GM21515 (cell line): Measurements from ENCODE around the gene BBOF1.

Experiments
- ATAC-seq: cut with Tn5 transposase; IDR thresholded peaks from one replicate; pipeline ENCODE4 v1.9.1; 2021; ENCODE audit not compliant: unreplicated experiment

Gene BBOF1

GRCh38 chr14:74019408-74020137 is 424 bp downstream of the BBOF1 start:
- ATAC-seq: no peak

GRCh38 chr14:74022346-74022745 is 3.2 kb downstream of the BBOF1 start:
- ATAC-seq: no peak

- ATAC-seq: no peak
Measured at GRCh38 chr14:74029136-74029535, 10.0 kb downstream of the BBOF1 start.

- ATAC-seq: no peak
Measured at GRCh38 chr14:74034572-74034971, 15.4 kb downstream of the BBOF1 start.

- no peak for ATAC-seq
Measured at GRCh38 chr14:74035556-74035955, 16.4 kb downstream of the BBOF1 start.

GRCh38 chr14:74038020-74038859 is 19.1 kb downstream of the BBOF1 start:
- no peak for ATAC-seq

GRCh38 chr14:74042296-74042695 is 23.1 kb downstream of the BBOF1 start:
- no peak for ATAC-seq

GRCh38 chr14:74045522-74045921 is 26.4 kb downstream of the BBOF1 start:
- ATAC-seq: no peak

GRCh38 chr14:74048281-74048680 is 29.1 kb downstream of the BBOF1 start:
- no peak for ATAC-seq

GRCh38 chr14:74049876-74050495 is 30.8 kb downstream of the BBOF1 start:
- ATAC-seq: no peak

- ATAC-seq: no peak
Measured at GRCh38 chr14:74062809-74063150, 43.6 kb downstream of the BBOF1 start.

- no peak for ATAC-seq
Measured at GRCh38 chr14:74064426-74064825, 45.3 kb downstream of the BBOF1 start.

GRCh38 chr14:74064883-74065282 is 45.7 kb downstream of the BBOF1 start:
- no peak for ATAC-seq

GRCh38 chr14:74065746-74066575 is 46.8 kb downstream of the BBOF1 start:
- ATAC-seq: no peak

- no peak for ATAC-seq
Measured at GRCh38 chr14:74077401-74077800, 58.3 kb downstream of the BBOF1 start.

GRCh38 chr14:74080820-74081460 is 61.8 kb downstream of the BBOF1 start:
- no peak for ATAC-seq

- ATAC-seq: no peak
Measured at GRCh38 chr14:74081491-74081890, 62.3 kb downstream of the BBOF1 start.

- no peak for ATAC-seq
Measured at GRCh38 chr14:74083161-74083560, 64.0 kb downstream of the BBOF1 start.

- ATAC-seq: no peak
Measured at GRCh38 chr14:74083784-74084276, 64.7 kb downstream of the BBOF1 start.

- peak; percentile 90 for ATAC-seq
Measured at GRCh38 chr14:74084277-74085046, 65.3 kb downstream of the BBOF1 start, which contains the start of the genes ALDH6A1 and LIN52. Gene ALDH6A1 (minus strand): TSS chr14:74084453. CDS start chr14:74084394, 59 bp downstream. Gene LIN52 (plus strand): TSS chr14:74084956. CDS start chr14:74084975, 19 bp downstream.
